CD4-positive, CD25-positive, alpha-beta regulatory T cell (primary cell): ENCODE results near the gene MCC. TPM values are rescaled to one million over a fixed set of nuclear protein-coding genes. Genes with fewer than 3 reads are reported as not detected.
A peak's percentile ranks its signal among the peaks of the same experiment; 100 is the strongest.

Source experiments
- ATAC-seq, 2 donors: fragments of 150-1000 bp; cut with Tn5 transposase; one replicate each; pipeline ENCODE4 v1.10.0; 2021; ENCODE audit warnings: low read depth in 2 of 2, moderate number of reproducible peaks in 2 of 2, moderate library complexity in 1 of 2
- DNase-seq, 3 donors: peaks; one replicate each; pipeline versions ENCODE4 v3.0.0 to v3.0.0-alpha.2; 2012 to 2022; ENCODE audit warnings: mixed read lengths in 1 of 3
- H3K27ac ChIP-seq: one replicate; pipeline ENCODE4 v1.7.0; 2013; ENCODE audit warnings: mild to moderate bottlenecking, low read length; ENCODE audit not compliant: insufficient read depth, poor library complexity, severe bottlenecking
- H3K27me3 ChIP-seq: one replicate; pipeline ENCODE4 v1.7.0; 2013; ENCODE audit warnings: low read length; ENCODE audit not compliant: control insufficient read depth, insufficient read depth
- H3K36me3 ChIP-seq: one replicate; pipeline ENCODE4 v1.7.0; 2013; ENCODE audit warnings: mild to moderate bottlenecking, low read length, moderate library complexity; ENCODE audit not compliant: control insufficient read depth, insufficient read depth
- H3K4me1 ChIP-seq: 2 replicates; pipeline ENCODE4 v1.7.0; 2013; ENCODE audit warnings: mild to moderate bottlenecking, low read length; ENCODE audit not compliant: insufficient read depth, control insufficient read depth, poor library complexity, severe bottlenecking
- H3K4me3 ChIP-seq: one replicate; pipeline ENCODE4 v1.7.0; 2013; ENCODE audit warnings: low read depth, mild to moderate bottlenecking, low read length, moderate library complexity
- H3K9me3 ChIP-seq, 2 experiments: 1 replicate in 1 of 2; 2 replicates in 1 of 2; pipeline ENCODE4 v1.7.0; 2013; ENCODE audit warnings: low read length in 2 of 2, mild to moderate bottlenecking in 1 of 2, moderate library complexity in 1 of 2; ENCODE audit not compliant: control insufficient read depth in 2 of 2
- H3K27ac Mint-ChIP-seq, 3 donors: one replicate each; pipeline ENCODE4 v1.8.0; 2020 to 2022; ENCODE audit warnings: mild to moderate bottlenecking in 3 of 3, mixed read lengths in 3 of 3, moderate library complexity in 2 of 3
- H3K27me3 Mint-ChIP-seq: one replicate; pipeline ENCODE4 v1.8.0; 2022; ENCODE audit warnings: mild to moderate bottlenecking, mixed read lengths
- H3K36me3 Mint-ChIP-seq: one replicate; pipeline ENCODE4 v1.8.0; 2020; ENCODE audit warnings: mixed read lengths
- H3K4me1 Mint-ChIP-seq, 4 donors: one replicate each; pipeline ENCODE4 v1.8.0; 2020 to 2022; ENCODE audit warnings: mixed read lengths in 4 of 4, mild to moderate bottlenecking in 1 of 4
- H3K4me3 Mint-ChIP-seq, 4 donors: one replicate each; pipeline ENCODE4 v1.8.0; 2020 to 2022; ENCODE audit warnings: mild to moderate bottlenecking in 4 of 4, mixed read lengths in 4 of 4, moderate library complexity in 3 of 4
- H3K9me3 Mint-ChIP-seq, 7 donors: one replicate each; pipeline ENCODE4 v1.8.0; 2020 to 2022; ENCODE audit warnings: mixed read lengths in 7 of 7, mild to moderate bottlenecking in 3 of 7, moderate library complexity in 2 of 7
- polyA plus RNA-seq, 4 donors: library from polyadenylated mRNA; unstranded; fragments of 300-500 nt; fragmentation: Illumina TruSeq; gene quantifications; one replicate each; pipeline ENCODE4 v1.2.3, GENCODE V29; 2021
- total RNA-seq: library from RNA; stranded (reverse); gene quantifications from one replicate; pipeline ENCODE4 v1.2.3, GENCODE V29; 2022

The MCC gene
- total and polyA plus RNA-seq, 5 donors from 2014 or later: 0.47 to 11.1 (median 3.4) TPM

DNA sequence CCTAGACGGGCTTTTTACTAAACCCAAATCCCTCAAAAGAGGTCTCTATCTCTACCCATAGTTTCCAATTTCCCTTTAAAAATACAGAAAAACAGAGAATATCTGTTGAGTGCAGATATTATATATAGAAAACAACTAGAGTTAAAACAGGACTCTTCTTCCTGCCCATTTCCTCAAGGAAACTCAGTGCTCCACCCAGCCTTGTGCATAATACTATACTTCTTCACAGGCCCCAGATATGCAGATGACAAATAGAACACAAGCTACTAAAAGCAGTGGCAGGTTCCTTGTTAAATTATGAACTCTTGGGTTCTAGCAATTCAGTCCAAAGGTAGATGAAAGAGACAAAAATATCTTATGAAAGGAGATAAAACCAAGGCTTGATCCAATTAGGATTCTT lies 253.7 kb downstream of the MCC start:
- Mint-ChIP-seq H3K27ac (no peak overlapping the region), H3K4me1 (peaks cover 0 to 3% (median 0%) of the 10 kb centered on the region in 4 donors), H3K27me3 (peaks cover 10% of the 10 kb centered on the region), H3K9me3 (peaks cover 0 to 2% (median 0%) of the 10 kb centered on the region in 7 donors), H3K4me3 (no peak overlapping the region), H3K36me3 (no peaks in the 10 kb centered on the region)
- H3K4me3 ChIP-seq: no peak overlapping the region
- DNase-seq (no peak), ATAC-seq (no peak)
- no peaks in the 10 kb centered on the region for H3K4me1 ChIP-seq
- no peaks in the 10 kb centered on the region for H3K36me3 ChIP-seq
- H3K27ac ChIP-seq: no peak overlapping the region
- no peaks in the 10 kb centered on the region for H3K9me3 ChIP-seq
- H3K27me3 ChIP-seq: peaks cover 4% of the 10 kb centered on the region

DNA sequence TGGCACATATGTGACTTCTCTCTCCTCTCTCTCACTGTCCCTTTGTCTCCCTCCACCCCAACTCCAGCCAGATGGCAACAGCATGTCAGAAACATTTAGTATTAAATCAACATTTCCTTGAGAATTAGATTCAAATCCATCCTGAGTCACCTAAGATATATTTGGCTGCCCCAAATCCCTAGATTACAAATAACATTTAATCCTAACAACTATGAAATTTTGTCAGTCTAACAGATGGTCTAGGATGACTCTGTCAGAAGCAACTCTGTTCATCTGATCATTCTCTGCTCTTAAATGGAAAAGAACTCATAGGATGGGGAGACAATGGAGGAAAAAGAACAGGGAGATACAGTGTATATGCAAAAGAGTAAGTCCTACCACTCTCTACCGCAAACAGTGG lies 254.6 kb downstream of the MCC start:
- no peaks in the 10 kb centered on the region for H3K36me3 ChIP-seq

DNA sequence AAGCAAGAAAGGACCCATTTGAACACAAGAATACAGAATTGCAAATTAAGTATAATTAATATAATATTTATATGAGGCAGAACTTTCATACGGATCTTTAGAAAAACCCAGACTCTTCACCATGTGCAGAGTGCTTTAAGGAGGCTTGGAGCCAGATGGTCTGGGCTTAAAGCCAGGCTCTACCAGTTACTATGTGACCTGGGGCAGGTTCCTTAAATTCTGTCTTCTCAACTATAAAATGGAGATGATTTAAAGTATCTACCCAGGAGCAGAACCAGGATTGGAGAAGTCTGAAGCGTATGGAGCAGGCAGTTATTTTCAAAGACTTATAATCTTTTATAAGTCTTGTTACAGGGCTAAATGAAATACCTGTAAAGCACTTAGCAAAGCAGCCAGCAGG lies 255.6 kb downstream of the MCC start:
- peaks cover 5% of the 10 kb centered on the region for H3K27me3 Mint-ChIP-seq

More for the DNA sequence above, 254.6 kb downstream of the MCC start:
- H3K4me1 Mint-ChIP-seq: peaks cover 0 to 3% (median 0%) of the 10 kb centered on the region in 4 donors
- H3K9me3 ChIP-seq: no peaks in the 10 kb centered on the region
- peaks cover 9% of the 10 kb centered on the region for H3K27me3 Mint-ChIP-seq
- H3K4me3 Mint-ChIP-seq: no peak overlapping the region
- no peak overlapping the region for H3K27ac Mint-ChIP-seq
- no peak for DNase-seq
- H3K27me3 ChIP-seq: peaks cover 6% of the 10 kb centered on the region
- H3K4me3 ChIP-seq: no peak overlapping the region
- H3K36me3 Mint-ChIP-seq: no peaks in the 10 kb centered on the region
- peaks cover 0 to 2% (median 0%) of the 10 kb centered on the region in 7 donors for H3K9me3 Mint-ChIP-seq
- H3K4me1 ChIP-seq: no peaks in the 10 kb centered on the region
- no peak for ATAC-seq
- H3K27ac ChIP-seq: no peak overlapping the region

DNA sequence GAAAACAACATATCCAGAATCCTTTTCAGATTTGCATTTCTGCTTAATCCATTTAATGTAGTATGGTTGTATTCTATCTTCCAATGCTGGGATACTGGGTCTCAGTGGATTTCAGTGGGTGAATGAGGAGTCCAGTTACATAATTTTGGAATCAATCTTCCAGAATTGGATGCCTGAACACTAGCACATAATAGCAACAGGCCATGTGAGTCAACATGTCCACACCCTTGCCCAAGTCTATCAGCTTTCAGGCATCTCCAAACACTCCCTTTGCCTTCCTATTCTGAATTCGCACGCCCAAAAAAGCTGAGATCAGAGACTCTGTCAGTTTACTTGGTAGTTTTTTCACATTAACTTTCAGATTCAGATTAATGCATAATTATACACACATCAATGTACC lies 256.0 kb downstream of the MCC start:
- no peaks in the 10 kb centered on the region for H3K9me3 ChIP-seq
- no peak overlapping the region for H3K27ac ChIP-seq
- H3K27ac Mint-ChIP-seq: no peak overlapping the region
- no peaks in the 10 kb centered on the region for H3K4me1 ChIP-seq
- peaks cover 0 to 2% (median 0%) of the 10 kb centered on the region in 7 donors for H3K9me3 Mint-ChIP-seq
- no peaks in the 10 kb centered on the region for H3K36me3 Mint-ChIP-seq
- H3K4me1 Mint-ChIP-seq: no peaks in the 10 kb centered on the region
- no peak overlapping the region for H3K4me3 ChIP-seq
- peaks cover under 1% of the 10 kb centered on the region for H3K27me3 Mint-ChIP-seq
- no peak for DNase-seq
- H3K27me3 ChIP-seq: peaks cover 6% of the 10 kb centered on the region
- no peaks in the 10 kb centered on the region for H3K36me3 ChIP-seq
- ATAC-seq: no peak
- no peak overlapping the region for H3K4me3 Mint-ChIP-seq

More for the DNA sequence above, 255.6 kb downstream of the MCC start:
- ATAC-seq (no peak), DNase-seq (no peak)
- Mint-ChIP-seq H3K36me3 (no peaks in the 10 kb centered on the region), H3K4me1 (peaks cover 0 to under 1% (median 0%) of the 10 kb centered on the region in 4 donors), H3K4me3 (peak overlapping the region in 1 of 4 donors; percentile 69), H3K27ac (no peak overlapping the region), H3K9me3 (peaks cover 0 to 2% (median 0%) of the 10 kb centered on the region in 7 donors)
- Histone ChIP-seq H3K4me1 (no peaks in the 10 kb centered on the region), H3K36me3 (no peaks in the 10 kb centered on the region), H3K27me3 (peaks cover 6% of the 10 kb centered on the region), H3K9me3 (no peaks in the 10 kb centered on the region), H3K4me3 (no peak overlapping the region), H3K27ac (no peak overlapping the region)

DNA sequence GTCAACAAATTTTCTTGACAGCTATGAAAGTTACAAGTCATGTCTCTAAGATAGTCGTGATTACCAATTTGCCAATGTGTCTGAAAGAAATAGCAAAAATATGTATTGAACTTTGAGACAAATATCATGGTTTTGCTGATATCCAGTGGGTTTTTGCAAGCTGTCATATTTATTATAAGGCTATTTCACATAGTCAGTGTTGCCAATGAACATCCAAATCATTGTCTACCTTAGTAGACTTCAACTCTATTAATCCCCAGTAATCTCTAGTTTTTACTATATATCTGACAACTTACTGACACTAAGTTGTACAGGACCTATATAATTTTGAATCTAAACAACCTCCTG lies 256.6 kb downstream of the MCC start:
- no peaks in the 10 kb centered on the region for H3K36me3 ChIP-seq
- no peak for DNase-seq
- no peak overlapping the region for H3K27ac ChIP-seq
- ATAC-seq: no peak
- no peak overlapping the region for H3K27ac Mint-ChIP-seq
- H3K4me1 ChIP-seq: no peaks in the 10 kb centered on the region
- H3K27me3 Mint-ChIP-seq: no peaks in the 10 kb centered on the region
- H3K36me3 Mint-ChIP-seq: no peaks in the 10 kb centered on the region
- H3K4me3 Mint-ChIP-seq: no peak overlapping the region
- no peaks in the 10 kb centered on the region for H3K9me3 ChIP-seq
- no peak overlapping the region for H3K4me3 ChIP-seq
- peaks cover 6% of the 10 kb centered on the region for H3K27me3 ChIP-seq
- H3K4me1 Mint-ChIP-seq: no peaks in the 10 kb centered on the region
- H3K9me3 Mint-ChIP-seq: peaks cover 0 to 2% (median 0%) of the 10 kb centered on the region in 7 donors

DNA sequence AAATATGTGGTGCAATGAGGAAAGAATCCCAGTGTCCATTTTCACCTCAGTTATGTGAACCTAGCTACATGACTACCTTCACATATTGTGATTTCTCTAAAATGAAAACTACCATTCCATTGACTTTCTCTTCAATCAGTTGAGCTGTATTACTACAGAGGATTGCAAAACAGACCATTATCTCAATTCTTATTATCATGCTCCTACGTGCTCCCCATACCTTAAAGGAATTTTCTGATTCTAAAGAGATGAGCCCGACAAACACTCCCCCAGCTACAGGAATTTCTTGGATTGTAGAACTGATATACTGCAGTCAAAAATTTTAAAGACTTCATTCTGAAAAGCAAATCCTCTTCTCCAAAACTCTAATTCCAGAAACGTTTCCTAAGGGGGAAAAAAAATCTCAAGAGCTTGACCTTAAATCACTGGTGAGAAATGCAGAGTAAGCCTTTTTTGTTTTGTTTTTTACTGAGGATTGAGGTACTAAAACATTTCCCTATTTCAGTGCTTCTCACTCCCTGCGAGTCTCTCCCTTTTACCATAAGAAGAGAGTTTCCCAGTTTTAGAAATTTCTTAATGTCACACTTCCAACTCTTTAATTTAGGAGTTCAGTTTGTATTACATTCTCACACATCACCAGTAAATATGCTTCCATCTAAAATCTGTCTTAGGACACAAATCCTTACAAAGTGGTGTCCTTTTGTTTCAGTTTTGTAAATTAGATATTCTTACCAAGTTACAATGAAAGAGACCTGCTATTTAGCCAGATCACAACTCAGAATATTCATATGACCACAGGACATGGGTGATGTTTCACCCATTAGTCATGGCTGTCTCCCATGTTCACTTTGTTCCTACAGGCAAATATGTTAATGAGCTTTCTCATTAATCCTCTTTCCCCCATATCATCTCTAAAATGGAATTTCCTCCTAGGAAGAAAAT lies 257.3 kb downstream of the MCC start:
- Mint-ChIP-seq H3K4me1 (no peaks in the 10 kb centered on the region), H3K9me3 (peaks cover 0 to 2% (median 0%) of the 10 kb centered on the region in 7 donors), H3K27ac (no peak overlapping the region), H3K27me3 (no peaks in the 10 kb centered on the region), H3K36me3 (no peaks in the 10 kb centered on the region), H3K4me3 (no peak overlapping the region)
- no peaks in the 10 kb centered on the region for H3K36me3 ChIP-seq
- ATAC-seq (no peak), DNase-seq (no peak)
- no peak overlapping the region for H3K27ac ChIP-seq
- no peaks in the 10 kb centered on the region for H3K9me3 ChIP-seq
- H3K27me3 ChIP-seq: peaks cover 6% of the 10 kb centered on the region
- no peak overlapping the region for H3K4me3 ChIP-seq
- H3K4me1 ChIP-seq: no peaks in the 10 kb centered on the region

DNA sequence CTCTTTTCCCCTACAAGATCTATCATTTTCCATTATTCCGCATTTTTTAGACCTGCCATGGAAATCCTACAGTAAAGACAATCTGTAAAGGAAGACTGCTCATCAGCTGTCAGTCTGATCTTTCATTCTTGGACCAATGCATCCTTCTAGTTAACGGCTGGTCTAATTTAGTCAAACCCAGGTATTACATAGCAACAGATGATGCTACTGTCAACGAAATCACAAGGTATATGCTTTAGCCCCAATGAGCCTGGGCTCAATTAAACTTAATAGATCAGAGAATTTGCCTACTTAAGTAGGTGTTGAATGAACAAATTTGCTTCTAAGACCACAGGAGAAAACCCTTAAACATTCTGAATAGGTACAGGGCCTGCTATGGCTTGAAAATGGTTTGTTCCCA lies 260.5 kb downstream of the MCC start:
- Mint-ChIP-seq H3K27ac (no peak overlapping the region), H3K4me1 (no peaks in the 10 kb centered on the region), H3K27me3 (no peaks in the 10 kb centered on the region), H3K36me3 (no peaks in the 10 kb centered on the region), H3K9me3 (peaks cover 0 to 3% (median 0%) of the 10 kb centered on the region in 7 donors), H3K4me3 (no peak overlapping the region)
- Histone ChIP-seq H3K4me3 (no peak overlapping the region), H3K36me3 (no peaks in the 10 kb centered on the region), H3K9me3 (no peaks in the 10 kb centered on the region), H3K4me1 (no peaks in the 10 kb centered on the region), H3K27me3 (peaks cover 3% of the 10 kb centered on the region), H3K27ac (no peak overlapping the region)
- no peak for DNase-seq
- ATAC-seq: no peak
